OCI-M1 (cell line): ENCODE results near the gene ITPR2.
A peak's percentile ranks its signal among the peaks of the same experiment; 100 is the strongest.
"Not testable (repeated sequence)": the region's sequence is repeated elsewhere in the genome, so short reads cannot be mapped to it uniquely, and the experiment has no call there.

Experiments
- DNase-seq: peaks from one replicate; lab custom pipeline; 2025; lab: John Stamatoyannopoulos, UW

The ITPR2 gene

DNA sequence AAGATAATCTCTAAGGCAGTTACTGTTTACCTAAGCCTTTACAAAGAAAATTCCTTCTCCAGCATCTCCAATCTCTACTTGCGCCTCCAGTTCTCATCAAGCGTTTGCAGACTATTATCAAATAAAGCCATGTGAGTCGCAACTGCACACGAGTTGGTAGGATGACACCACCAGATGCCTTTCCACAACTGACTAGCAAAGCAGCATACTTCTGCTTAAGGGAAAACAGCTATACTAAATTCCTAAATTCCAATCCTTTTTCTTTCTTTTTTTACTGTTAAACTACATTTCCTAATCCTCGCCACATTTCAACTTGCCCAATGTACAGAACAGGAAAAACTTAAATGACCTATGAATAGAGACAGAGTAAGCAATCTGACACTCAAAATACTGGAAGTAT, 166.7 kb downstream of the ITPR2 start:
- no peak for DNase-seq

DNA sequence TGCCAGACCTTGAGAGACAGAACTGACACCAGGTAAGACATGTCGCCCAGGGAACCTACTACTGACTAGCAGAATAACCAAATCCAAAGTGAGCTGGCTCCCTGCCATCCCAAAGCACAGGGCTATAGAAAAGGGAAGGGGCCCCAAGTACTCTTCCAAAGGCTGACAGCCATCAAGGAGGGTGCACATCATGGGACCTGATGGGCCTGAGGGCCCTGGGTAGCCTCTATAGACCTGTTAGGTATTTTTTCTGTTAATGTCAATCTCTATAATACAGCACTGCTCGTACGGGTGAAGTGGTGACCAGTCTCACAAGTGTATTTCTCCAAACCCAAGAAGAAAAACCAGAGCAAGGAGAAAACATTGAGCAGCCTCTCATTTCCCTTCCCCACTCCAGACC, 171.6 kb downstream of the ITPR2 start:
- DNase-seq = no peak

- DNase-seq = no peak
Measured at GRCh38 chr12:26659930-26660329, 173.1 kb downstream of the ITPR2 start.

DNA sequence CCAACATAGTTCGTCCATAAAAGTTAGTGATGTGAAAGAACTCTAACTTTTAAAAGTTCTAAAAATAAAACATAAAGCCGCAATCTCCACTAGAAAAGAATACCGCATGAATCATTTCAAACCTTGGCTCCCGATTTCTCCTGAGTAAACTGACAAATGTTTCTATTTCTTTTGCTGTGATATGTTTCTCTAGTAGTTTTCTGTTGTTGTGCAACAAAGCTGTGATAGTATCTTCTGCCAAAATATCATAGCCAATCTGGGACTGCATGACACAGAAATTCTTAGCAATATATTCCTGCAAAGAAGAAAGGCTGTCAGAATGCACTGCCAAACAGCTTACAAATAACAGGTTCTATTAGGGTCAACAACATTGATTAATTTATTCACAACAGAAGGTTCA, 174.0 kb downstream of the ITPR2 start:
- DNase-seq = no peak

DNA sequence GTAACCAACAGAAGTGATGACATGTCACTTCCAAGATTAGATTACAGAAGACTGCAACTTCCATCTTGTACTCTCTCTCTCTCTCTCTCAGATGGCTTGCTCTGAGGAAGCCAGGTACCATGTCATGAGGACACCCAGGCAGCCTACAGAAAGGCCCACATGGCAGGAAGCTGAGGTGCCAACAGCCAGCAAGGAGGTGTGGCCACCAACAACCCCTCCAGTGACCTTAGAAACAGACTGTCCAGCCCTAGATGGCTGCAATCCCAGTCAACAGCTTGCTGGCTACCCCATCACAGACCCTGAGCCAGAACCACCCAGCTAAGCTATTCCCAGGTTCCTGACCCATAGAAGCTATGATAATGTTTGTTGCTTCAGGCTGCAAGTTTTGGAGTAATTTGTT, 178.4 kb downstream of the ITPR2 start:
- DNase-seq = no peak

DNA sequence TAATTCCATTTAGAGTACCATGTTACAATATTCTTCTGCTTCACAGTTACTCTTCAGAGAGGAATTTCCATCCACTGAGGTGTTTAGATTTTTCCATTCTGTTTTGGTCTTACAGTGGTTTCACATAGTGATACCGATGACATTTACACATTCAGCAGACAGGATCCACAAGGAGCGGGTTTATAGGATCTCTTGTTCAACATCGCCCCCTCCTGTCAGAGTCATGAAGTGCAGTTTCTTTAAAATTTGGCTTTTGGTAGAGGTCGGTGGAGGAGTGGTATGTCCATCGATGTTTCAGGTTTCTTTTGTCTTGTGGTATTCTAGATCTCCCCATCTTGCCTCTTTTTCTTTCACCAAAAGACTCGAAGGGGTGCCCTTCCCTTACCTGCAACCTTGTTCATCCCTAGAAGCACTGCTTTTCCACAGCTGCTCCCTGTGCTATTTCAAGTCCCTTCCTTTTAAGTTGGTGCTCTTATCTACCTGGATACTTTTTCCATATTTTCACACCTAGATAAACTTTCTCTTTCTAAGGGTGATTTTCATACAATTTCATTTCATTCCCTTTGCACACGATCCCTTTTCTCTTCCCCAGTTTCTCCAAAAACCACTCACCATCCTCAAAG, 181.3 kb downstream of the ITPR2 start:
- peak; percentile 89 for DNase-seq

- DNase-seq = no peak
Measured at GRCh38 chr12:26651036-26651435, 182.0 kb downstream of the ITPR2 start.

DNA sequence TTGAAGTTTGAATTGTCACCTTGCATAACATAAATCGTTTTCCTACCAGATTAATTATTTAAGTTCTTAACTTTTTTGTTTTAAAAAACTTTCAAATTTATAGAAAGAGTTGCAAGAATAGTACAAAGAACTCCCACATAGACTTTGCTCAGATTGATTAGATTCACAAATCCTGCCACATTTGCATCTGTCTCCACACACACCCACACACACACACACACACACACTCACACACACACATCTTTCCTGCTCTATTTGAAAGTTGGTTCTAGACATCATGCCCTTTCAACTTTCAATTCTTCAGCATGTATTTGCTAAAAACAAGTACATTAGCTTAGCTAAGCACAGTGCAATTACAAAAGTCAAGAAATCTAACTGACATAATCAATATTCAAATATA, 184.0 kb downstream of the ITPR2 start:
- DNase-seq = no peak

DNA sequence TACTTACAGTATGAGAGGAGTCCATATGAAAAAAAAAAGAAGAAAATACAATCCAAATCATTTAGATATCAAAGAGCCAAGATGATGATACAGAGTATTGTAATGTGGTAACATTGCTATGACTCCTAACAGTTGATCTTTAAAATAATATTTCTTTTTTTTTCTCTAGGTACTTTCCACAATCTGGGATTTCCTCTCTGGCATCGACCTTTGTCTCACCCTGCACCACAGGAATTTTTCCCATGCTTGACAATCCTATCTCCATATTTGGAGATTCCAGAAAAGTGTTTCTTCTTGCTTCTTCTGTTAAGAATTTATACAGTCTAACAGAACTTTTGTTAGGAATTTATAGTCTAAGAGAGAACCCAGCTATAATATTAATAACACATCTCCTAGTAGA, 184.4 kb downstream of the ITPR2 start:
- no peak for DNase-seq

GRCh38 chr12:26648066-26648465, 184.9 kb downstream of the ITPR2 start:
- DNase-seq = no peak

- no peak for DNase-seq
Measured at GRCh38 chr12:26647088-26647487, 185.9 kb downstream of the ITPR2 start.

- DNase-seq = no peak
Measured at GRCh38 chr12:26646571-26646970, 186.4 kb downstream of the ITPR2 start.

- DNase-seq = not testable (repeated sequence)
Measured at GRCh38 chr12:26644376-26644775, 188.6 kb downstream of the ITPR2 start.

DNA sequence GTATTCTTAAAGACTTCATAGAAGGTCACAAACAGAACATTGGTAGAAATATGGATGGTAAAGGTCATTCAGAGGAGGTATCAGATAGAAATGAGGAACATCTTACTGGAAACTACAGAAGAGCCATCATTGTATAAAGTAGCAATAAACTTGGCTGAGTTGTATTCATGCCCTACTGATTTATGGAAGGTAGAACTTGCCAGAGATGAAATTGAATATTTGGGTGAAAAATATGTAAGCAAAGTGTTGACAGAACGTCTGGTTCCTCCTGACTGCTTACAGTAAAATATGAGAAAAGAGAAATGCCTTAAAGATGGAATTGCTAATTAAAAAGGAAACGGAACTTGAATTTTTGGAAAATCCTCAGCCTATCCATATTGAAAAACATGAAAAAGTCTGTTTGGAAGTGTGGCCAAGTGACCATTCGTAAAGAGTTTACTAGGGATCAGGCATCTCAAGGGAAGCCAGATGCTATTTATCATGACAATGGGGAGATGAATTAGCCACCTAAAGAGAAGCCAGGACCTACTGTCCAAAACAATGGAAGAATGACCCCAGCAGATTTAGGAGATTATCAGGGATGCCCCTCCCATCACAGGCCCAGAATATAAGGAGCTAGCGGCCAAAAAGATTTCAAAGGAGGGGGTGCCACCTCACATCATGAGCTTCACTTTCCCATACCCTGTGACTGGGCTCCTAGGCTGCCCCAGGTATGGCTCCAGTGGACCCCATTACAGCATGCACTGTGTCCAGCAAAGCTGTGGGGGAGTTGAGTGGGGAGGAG, 189.3 kb downstream of the ITPR2 start:
- no peak for DNase-seq

- DNase-seq = no peak
Measured at GRCh38 chr12:26642361-26642760, 190.6 kb downstream of the ITPR2 start.

DNA sequence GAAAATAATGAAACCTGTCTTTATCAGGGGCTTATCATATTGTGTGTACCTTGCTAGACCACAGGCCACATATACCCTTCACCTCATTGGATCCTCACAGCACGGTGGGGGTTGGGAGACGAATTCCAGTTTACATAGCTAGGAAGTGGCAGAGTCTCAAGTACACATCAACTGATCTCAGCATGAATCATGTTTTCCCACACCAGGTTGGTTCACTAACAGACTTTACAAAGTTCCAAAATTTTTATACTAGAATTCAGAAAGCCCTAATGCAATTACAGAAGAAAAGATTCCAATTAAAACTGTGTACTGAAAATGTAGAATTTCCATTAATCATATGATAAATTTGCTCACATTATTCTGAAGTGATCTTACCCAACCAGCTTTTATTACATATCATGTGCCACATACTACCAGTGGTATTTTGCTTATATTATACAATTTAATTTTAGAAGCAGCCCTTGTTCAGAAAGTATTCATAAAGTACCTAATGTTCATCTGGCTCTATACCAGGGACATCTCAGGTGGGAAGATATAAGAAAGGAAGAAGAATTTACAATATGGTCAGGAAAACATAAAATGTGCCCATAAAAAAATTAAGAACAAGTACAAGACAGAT, 196.2 kb downstream of the ITPR2 start:
- no peak for DNase-seq

DNA sequence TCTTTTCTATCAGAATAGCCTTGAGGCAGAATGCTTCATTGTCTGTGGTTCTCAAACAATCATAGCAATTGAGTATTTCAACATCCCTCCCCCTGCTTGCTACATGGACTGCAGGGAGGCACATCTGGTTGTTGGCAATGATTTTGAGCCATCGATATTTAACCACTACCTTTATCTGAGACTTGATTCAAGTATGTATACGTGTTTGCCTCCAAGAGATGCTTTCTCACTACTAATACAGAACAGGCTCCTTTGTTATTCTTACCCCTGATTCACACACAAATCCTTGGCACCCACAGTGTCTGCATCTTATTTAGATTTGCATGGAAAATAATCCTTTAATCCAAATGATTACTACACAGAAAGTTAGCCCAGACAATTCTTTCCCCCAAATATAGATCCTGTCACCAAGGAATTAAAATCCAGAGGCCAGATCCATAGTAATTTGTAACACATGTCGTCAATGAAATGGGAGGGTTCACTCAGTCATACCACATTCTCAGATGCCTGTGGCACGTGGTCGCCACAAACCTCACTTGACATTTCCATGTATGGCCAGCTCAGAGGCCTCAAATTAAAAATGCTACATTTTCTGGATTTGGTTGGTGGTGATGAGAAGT, 199.3 kb downstream of the ITPR2 start:
- DNase-seq = no peak

DNA sequence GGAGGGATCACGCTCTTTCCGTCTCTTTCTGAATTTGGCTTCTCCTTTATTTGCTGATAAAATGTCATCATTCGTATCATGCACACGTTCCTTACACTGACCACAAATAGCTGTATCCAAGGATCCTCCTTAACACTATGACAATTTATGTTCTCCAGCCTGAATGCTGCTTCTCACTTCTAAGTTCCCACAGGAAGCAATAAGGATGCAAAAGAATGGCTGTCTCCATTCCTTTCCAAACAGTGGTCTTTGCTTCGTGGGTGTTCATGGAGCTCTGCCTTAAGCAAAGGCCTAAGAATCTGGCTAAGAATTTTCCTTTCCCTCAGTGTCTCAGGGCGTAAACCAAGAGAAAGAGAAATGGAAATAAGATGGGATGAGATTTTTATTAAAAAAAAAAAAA, 200.2 kb downstream of the ITPR2 start:
- DNase-seq = no peak

DNA sequence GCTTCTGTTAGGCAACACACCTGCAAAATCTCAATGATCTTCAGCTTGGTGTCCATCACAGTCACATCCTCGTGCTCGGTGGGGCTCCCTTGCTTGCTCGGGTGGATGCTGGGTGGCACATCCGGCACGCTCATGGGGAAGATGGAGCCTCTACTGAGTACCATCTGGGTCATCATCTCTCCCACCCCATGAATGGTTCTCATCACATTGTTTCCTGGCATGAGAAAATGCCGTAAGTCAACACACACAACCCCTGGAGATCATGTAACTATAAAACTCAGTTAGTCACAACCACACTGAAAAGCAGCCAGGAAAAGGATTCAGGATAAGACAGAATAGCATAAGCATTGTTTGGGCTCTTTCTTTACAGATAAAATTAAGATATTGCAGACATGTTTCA, 201.1 kb downstream of the ITPR2 start:
- no peak for DNase-seq

DNA sequence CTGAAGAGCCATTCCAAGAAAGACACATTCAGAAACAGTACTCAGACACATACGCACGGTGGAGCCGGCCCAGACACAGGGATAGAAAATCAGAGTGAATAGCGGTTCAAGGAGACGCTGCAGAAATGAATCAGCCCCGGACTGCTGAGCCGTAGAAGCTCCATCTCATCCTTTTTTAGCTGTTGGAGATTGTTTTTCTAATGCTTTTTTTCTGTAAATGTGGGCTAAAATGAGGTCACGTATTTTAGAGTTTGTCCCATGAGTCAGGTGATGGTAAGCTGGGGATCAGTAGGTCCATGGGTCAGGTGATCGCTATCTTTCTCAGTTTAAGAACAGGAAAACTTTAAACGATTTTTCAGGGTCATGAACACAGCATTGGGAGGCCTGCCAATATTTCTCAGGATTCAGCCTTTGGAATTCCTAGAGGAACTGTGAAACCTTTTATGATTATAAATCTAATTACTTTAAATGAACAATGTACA, 202.4 kb downstream of the ITPR2 start:
- no peak for DNase-seq

GRCh38 chr12:26629864-26630263, 203.1 kb downstream of the ITPR2 start:
- DNase-seq = peak; percentile 15

DNA sequence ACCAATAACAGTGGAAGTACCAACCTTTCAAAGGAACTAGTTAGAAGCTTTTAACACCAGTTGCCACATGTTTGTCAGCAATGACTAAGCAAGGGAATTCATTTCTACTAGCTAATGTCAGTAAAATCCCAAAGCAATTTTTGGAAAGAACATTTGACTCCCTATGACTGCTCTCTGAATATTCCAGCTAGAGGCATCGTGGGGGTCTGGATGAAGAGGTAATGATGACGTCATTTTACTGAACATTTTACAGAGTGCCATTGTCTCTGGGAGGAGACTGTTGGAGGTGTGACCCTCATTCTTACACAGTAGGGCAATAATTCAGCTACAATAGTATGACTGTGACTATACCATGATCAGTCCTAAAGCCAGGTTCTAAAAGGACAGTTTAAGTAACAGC, 204.8 kb downstream of the ITPR2 start:
- DNase-seq = no peak

GRCh38 chr12:26627335-26627734, 205.7 kb downstream of the ITPR2 start:
- peak; percentile 44 for DNase-seq
